Prostate gland (tissue), 2 donors: ENCODE data around the gene PLCB3. TPM values are rescaled to one million over a fixed set of nuclear protein-coding genes. Genes with fewer than 3 reads are reported as not detected.

Source experiments
- DNase-seq: peaks from one replicate; pipeline ENCODE4 v3.0.0-alpha.2; 2019; ENCODE audit warnings: low spot score
- H3K27ac ChIP-seq, 2 donors: fragments of 200-600 bp; sonication (generic); 2 replicates each; pipeline ENCODE4 v1.5.1; 2017 to 2019
- H3K27me3 ChIP-seq: fragments of 200-600 bp; sonication (generic); replicated peaks from 2 replicates; pipeline ENCODE4 v1.5.1; 2019; ENCODE audit not compliant: insufficient read depth
- H3K36me3 ChIP-seq, 2 donors: fragments of 200-600 bp; sonication (generic); 1 replicate in 1 of 2; 2 replicates in 1 of 2; pipeline versions ENCODE4 v1.5.1 to v1.8.1; 2017 to 2019
- H3K4me1 ChIP-seq: fragments of 200-600 bp; sonication (generic); replicated peaks from 2 replicates; pipeline ENCODE4 v1.5.1; 2019
- H3K4me3 ChIP-seq, 2 donors: fragments of 200-600 bp; sonication (generic); 2 replicates each; pipeline ENCODE4 v1.5.1; 2017 to 2019
- H3K9me3 ChIP-seq: fragments of 200-600 bp; sonication (generic); 2 replicates; pipeline ENCODE4 v1.5.1; 2017
- POLR2A ChIP-seq: fragments of 450-650 bp; IDR thresholded peaks from one replicate; pipeline ENCODE4 v1.6.1; 2016; ENCODE audit warnings: antibody characterized with exemption, mild to moderate bottlenecking
- POLR2AphosphoS5 ChIP-seq: sonication (generic); formaldehyde crosslinking; IDR thresholded peaks from one replicate; pipeline ENCODE4 v1.6.1; 2017; ENCODE audit warnings: antibody characterized with exemption
- WGBS: methylation state at CpG from one replicate; pipeline ENCODE4 v1.1.5; 2018; 5-methylcytosine and 5-hydroxymethylcytosine counted together
- intact Hi-C: fragments of 100-400 bp; cut with DNase I; formaldehyde crosslinking; loops from one replicate; pipeline ENCODE4 v1.14.2; 2022
- total RNA-seq, 2 donors: library from RNA; depleted of rRNA; stranded (reverse); fragments of >200 nt; gene quantifications; one replicate each; pipeline ENCODE4 v1.1.0, GENCODE V29; 2016
- TF ChIP-seq, protein P1 (sequence below), 4 experiments: fragments of 200-600 bp in 2 of 4; fragments of 450-650 bp in 2 of 4; sonication (generic) in 2 of 4; IDR thresholded peaks; 1 replicate in 3 of 4; 2 replicates in 1 of 4; pipeline ENCODE4 v1.5.1; 2016 to 2019; ENCODE audit warnings: antibody characterized with exemption in 4 of 4, mild to moderate bottlenecking in 2 of 4, moderate library complexity in 2 of 4

The PLCB3 gene
- total RNA-seq, 2 donors from 2014 or later = 26.3 to 43.1 TPM

DNA sequence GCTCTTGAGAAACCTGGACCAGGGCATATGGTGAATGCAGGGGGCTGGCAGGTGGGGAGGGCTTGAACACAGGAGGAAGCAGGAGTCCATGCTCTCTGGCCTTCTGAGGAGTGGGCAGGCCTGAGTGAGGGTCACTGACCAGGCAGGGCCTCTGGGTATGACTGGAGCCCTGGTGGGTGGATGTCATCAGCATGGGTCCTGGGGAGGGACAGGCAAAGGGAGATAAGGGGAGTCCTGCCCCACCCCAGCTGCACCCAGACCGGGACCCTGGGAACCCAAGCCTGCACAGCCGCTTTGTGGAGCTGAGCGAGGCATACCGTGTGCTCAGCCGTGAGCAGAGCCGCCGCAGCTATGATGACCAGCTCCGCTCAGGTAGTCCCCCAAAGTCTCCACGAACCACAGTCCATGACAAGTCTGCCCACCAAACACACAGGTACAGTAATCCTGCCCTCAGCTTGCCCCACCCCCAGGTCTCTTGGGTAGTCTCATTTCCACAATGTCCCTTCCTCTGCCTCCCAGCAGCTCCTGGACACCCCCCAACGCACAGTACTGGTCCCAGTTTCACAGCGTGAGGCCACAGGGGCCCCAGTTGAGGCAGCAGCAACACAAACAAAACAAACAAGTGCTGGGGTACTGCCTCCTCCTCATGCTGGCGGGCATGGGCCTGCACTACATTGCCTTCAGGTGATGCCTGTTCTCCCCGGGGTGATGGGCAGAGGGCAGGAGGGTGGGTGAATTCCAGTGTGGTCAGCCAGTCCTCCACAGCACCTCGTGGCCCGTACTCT is 19.0 kb upstream of the PLCB3 start:
- no peak overlapping the region for H3K4me3 ChIP-seq
- no peak for TF ChIP-seq POLR2AphosphoS5
- no peak for TF ChIP-seq POLR2A
- TF ChIP-seq, protein P1, sequence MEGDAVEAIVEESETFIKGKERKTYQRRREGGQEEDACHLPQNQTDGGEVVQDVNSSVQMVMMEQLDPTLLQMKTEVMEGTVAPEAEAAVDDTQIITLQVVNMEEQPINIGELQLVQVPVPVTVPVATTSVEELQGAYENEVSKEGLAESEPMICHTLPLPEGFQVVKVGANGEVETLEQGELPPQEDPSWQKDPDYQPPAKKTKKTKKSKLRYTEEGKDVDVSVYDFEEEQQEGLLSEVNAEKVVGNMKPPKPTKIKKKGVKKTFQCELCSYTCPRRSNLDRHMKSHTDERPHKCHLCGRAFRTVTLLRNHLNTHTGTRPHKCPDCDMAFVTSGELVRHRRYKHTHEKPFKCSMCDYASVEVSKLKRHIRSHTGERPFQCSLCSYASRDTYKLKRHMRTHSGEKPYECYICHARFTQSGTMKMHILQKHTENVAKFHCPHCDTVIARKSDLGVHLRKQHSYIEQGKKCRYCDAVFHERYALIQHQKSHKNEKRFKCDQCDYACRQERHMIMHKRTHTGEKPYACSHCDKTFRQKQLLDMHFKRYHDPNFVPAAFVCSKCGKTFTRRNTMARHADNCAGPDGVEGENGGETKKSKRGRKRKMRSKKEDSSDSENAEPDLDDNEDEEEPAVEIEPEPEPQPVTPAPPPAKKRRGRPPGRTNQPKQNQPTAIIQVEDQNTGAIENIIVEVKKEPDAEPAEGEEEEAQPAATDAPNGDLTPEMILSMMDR (IDR thresholded peaks at IDR 0.05) = no peak
- H3K9me3 ChIP-seq = no peaks in the 10 kb centered on the region
- 87% methylated on average over 14 of the region's 15 CpGs for WGBS
- H3K4me1 ChIP-seq = peaks cover 20% of the 10 kb centered on the region
- intact Hi-C loops = no loop called here
- no peak overlapping the region for H3K27ac ChIP-seq
- H3K36me3 ChIP-seq = no peaks in the 10 kb centered on the region
- no peak for DNase-seq
- no peaks in the 10 kb centered on the region for H3K27me3 ChIP-seq

GRCh38 chr11:64232967-64233315 is 18.4 kb upstream of the PLCB3 start:
- intact Hi-C loops = no loop called here
- no peaks in the 10 kb centered on the region for H3K27me3 ChIP-seq
- H3K36me3 ChIP-seq = no peaks in the 10 kb centered on the region
- no peak for TF ChIP-seq POLR2A
- TF ChIP-seq, protein P1 (IDR thresholded peaks at IDR 0.05) = no peak
- TF ChIP-seq POLR2AphosphoS5 = no peak
- no peaks in the 10 kb centered on the region for H3K9me3 ChIP-seq
- 90% methylated on average over 8 of the region's 8 CpGs for WGBS
- H3K27ac ChIP-seq = no peak overlapping the region
- DNase-seq = no peak
- no peak overlapping the region for H3K4me3 ChIP-seq
- H3K4me1 ChIP-seq = peaks cover 21% of the 10 kb centered on the region

- intact Hi-C loops = no loop called here
- Histone ChIP-seq H3K4me1 (peaks cover 27% of the 10 kb centered on the region), H3K9me3 (no peaks in the 10 kb centered on the region), H3K27ac (peak within 1 kb of the TSS; percentile 86 to 89), H3K4me3 (peak within 1 kb of the TSS; percentile 69 to 75), H3K27me3 (no peaks in the 10 kb centered on the region), H3K36me3 (no peaks in the 10 kb centered on the region)
- TF ChIP-seq POLR2A = peak; percentile 57
- TF ChIP-seq POLR2AphosphoS5 = peak; percentile 44
- TF ChIP-seq, protein P1 (IDR thresholded peaks at IDR 0.05) = peak in 1 of 4 experiments; percentile 10
- peak; percentile 65 for DNase-seq
- under 1% methylated on average over 35 of the region's 62 CpGs for WGBS
Observed at GRCh38 chr11:64233913-64234586, 17.3 kb upstream of the PLCB3 start, which contains the start of gene VEGFB. TSS of gene VEGFB (plus strand) at chr11:64234584. CDS start at chr11:64234834, 250 bp downstream.

DNA sequence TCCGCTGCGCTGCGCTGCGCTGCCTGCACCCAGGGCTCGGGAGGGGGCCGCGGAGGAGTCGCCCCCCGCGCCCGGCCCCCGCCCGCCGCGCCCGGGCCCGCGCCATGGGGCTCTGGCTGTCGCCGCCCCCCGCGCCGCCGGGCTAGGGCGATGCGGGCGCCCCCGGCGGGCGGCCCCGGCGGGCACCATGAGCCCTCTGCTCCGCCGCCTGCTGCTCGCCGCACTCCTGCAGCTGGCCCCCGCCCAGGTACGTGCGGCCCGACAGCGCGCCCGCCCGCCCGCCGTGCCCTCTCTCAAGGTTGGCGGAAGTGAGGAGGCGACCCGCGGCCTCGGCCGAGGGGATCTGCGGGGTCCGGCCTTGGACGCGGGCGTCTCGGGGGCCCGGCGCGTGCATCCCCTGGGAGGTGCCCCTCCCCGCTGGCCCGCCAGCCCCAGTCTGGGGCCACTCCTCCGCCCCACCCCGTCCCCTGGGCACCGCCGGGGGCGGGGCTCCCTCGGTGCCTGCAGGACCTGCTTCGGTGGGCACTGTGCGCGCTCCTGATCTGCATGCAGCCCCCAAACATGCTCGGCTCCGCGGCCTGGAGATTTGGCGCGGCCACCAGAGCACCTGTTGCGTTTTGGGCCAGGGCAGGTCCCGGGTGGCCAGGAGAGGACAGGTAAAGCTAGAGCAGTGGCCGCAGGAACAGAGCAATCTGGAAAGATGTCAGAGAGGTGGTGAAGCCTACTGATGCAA is 16.5 kb upstream of the PLCB3 start:
- no peak for DNase-seq
- intact Hi-C loops = no loop called here
- H3K27ac ChIP-seq = peak overlapping the region; percentile 82 to 86
- H3K9me3 ChIP-seq = no peaks in the 10 kb centered on the region
- peak overlapping the region; percentile 69 to 75 for H3K4me3 ChIP-seq
- H3K4me1 ChIP-seq = peaks cover 20% of the 10 kb centered on the region
- TF ChIP-seq POLR2AphosphoS5 (peak; percentile 33), POLR2A (peak; percentile 59)
- TF ChIP-seq, protein P1 (IDR thresholded peaks at IDR 0.05) = peak in 1 of 4 experiments; percentile 24
- no peaks in the 10 kb centered on the region for H3K27me3 ChIP-seq
- no peaks in the 10 kb centered on the region for H3K36me3 ChIP-seq
- WGBS = 6% methylated on average over 15 of the region's 80 CpGs
